ENCODE results near the gene SLC44A5. TPM values are rescaled to one million over a fixed set of nuclear protein-coding genes. Genes with fewer than 3 reads are reported as not detected.

Gene SLC44A5
- total and polyA plus RNA-seq, 10 of the 15 experiments (the other 5 are each of a cell fraction or from before 2014, with no cell fraction given) = 0.04 to 1.3 TPM; not detected in 8

DNA sequence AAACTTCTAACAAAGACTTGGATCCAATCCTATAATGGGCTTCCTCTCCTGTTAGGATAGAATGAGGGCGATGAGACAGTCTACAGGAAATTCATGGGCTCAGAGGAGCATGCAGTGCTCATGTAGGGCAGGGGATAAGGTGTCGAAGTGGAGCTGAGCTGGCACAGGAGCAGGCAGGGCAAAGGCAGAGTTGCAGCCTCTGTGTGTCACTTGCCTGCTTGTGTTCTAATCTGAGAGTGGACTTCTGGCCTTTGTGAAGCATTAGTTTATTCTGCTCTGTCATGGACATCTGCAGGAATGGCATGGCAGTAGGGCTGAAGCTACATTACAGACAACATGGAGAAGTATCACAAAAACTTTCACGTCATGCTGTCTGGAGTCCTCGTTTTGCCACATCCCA is 444.1 kb downstream of the SLC44A5 start:
- RAD21 ChIA-PET (ENCODE audit: unreplicated experiment) = no interaction called here
- 11% methylated on average over 4 of the region's 4 CpGs for WGBS (ENCODE audit: insufficient coverage, insufficient replicate concordance, low lambda C conversion rate, missing lambda C conversion rate)
- no peaks in the 10 kb centered on the region for H3K9me3 ChIP-seq (replicated peaks; ENCODE audit: control insufficient read depth, insufficient read depth, low read length)

DNA sequence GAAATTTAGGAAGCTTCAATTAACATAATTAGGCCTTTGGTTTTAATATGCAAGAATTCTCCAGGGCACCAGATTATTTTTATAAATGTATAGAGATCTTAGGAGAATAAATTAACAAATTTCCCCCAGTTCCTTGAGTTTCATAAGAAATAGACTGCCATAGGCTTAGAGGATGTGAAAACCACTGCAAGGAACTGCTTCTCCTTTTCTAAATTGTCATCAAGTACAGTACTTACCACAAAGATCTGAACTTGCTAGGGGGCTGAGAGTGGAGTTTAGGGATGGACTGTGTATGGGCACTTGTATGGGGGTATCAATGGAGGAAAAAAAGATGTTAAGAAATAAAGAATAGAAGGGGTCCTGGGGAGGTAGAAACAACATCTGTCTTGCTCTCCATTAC is 445.6 kb downstream of the SLC44A5 start:
- POLR2A ChIA-PET = no interaction called here
- Histone ChIP-seq H3K36me3 (ENCODE audit: control insufficient read depth in 2 of 2, insufficient read depth in 2 of 2, low read length in 1 of 2) (no peaks in the 10 kb centered on the region), H3K4me3 (no peak overlapping the region), H4K20me1 (ENCODE audit: control insufficient read depth, insufficient read depth) (no peaks in the 10 kb centered on the region), H3K4me2 (ENCODE audit: control insufficient read depth, insufficient read depth) (no peak overlapping the region), H3K9me3 (replicated peaks; ENCODE audit: control insufficient read depth, insufficient read depth, low read length) (no peaks in the 10 kb centered on the region), H3K27ac (ENCODE audit: control insufficient read depth, insufficient read depth) (no peak overlapping the region), H2AFZ (ENCODE audit: control insufficient read depth, low read depth, low read length) (no peak overlapping the region), H3K9ac (ENCODE audit: control insufficient read depth, insufficient read depth, low read length) (no peak overlapping the region), H3K79me2 (ENCODE audit: control insufficient read depth, insufficient read depth, low read length) (no peaks in the 10 kb centered on the region), H3K4me1 (ENCODE audit: control insufficient read depth, insufficient read depth, low read length) (no peaks in the 10 kb centered on the region), H3K27me3 (replicated peaks in 1 of 2; ENCODE audit: control insufficient read depth in 2 of 2, insufficient read depth in 2 of 2, low read length in 1 of 2) (no peaks in the 10 kb centered on the region)
- in situ Hi-C loops (cut with MboI) (no loop called here), intact Hi-C loops (cut with micrococcal nuclease; ENCODE audit: unreplicated experiment) (no loop called here)
- CTCF ChIA-PET = no interaction called here
- no peak for DNase-seq (ENCODE audit: low read depth, low spot score)
- RAD21 ChIA-PET (ENCODE audit: unreplicated experiment) = no interaction called here
- FAIRE-seq = no peak
- peak; percentile 65 for ATAC-seq
- peak; percentile 33 for TF ChIP-seq RUNX3 (IDR thresholded peaks at IDR 0.05; ENCODE audit: low read length)
- TF ChIP-seq SPI1 (IDR thresholded peaks at IDR 0.05; ENCODE audit: borderline replicate concordance, insufficient read depth, low read depth, low read length) = peak; percentile 59; the same call in 1 of the 2 replicates
- TF ChIP-seq FOS (IDR thresholded peaks at IDR 0.05; ENCODE audit: borderline replicate concordance, extremely low read depth, insufficient read length) = no peak
- TF ChIP-seq, protein P1, sequence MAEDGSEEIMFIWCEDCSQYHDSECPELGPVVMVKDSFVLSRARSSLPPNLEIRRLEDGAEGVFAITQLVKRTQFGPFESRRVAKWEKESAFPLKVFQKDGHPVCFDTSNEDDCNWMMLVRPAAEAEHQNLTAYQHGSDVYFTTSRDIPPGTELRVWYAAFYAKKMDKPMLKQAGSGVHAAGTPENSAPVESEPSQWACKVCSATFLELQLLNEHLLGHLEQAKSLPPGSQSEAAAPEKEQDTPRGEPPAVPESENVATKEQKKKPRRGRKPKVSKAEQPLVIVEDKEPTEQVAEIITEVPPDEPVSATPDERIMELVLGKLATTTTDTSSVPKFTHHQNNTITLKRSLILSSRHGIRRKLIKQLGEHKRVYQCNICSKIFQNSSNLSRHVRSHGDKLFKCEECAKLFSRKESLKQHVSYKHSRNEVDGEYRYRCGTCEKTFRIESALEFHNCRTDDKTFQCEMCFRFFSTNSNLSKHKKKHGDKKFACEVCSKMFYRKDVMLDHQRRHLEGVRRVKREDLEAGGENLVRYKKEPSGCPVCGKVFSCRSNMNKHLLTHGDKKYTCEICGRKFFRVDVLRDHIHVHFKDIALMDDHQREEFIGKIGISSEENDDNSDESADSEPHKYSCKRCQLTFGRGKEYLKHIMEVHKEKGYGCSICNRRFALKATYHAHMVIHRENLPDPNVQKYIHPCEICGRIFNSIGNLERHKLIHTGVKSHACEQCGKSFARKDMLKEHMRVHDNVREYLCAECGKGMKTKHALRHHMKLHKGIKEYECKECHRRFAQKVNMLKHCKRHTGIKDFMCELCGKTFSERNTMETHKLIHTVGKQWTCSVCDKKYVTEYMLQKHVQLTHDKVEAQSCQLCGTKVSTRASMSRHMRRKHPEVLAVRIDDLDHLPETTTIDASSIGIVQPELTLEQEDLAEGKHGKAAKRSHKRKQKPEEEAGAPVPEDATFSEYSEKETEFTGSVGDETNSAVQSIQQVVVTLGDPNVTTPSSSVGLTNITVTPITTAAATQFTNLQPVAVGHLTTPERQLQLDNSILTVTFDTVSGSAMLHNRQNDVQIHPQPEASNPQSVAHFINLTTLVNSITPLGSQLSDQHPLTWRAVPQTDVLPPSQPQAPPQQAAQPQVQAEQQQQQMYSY (CRISPR knock-in tag; IDR thresholded peaks at IDR 0.05) = no peak
- TF ChIP-seq, protein P2, sequence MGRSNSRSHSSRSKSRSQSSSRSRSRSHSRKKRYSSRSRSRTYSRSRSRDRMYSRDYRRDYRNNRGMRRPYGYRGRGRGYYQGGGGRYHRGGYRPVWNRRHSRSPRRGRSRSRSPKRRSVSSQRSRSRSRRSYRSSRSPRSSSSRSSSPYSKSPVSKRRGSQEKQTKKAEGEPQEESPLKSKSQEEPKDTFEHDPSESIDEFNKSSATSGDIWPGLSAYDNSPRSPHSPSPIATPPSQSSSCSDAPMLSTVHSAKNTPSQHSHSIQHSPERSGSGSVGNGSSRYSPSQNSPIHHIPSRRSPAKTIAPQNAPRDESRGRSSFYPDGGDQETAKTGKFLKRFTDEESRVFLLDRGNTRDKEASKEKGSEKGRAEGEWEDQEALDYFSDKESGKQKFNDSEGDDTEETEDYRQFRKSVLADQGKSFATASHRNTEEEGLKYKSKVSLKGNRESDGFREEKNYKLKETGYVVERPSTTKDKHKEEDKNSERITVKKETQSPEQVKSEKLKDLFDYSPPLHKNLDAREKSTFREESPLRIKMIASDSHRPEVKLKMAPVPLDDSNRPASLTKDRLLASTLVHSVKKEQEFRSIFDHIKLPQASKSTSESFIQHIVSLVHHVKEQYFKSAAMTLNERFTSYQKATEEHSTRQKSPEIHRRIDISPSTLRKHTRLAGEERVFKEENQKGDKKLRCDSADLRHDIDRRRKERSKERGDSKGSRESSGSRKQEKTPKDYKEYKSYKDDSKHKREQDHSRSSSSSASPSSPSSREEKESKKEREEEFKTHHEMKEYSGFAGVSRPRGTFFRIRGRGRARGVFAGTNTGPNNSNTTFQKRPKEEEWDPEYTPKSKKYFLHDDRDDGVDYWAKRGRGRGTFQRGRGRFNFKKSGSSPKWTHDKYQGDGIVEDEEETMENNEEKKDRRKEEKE (IDR thresholded peaks at IDR 0.05) = no peak
- SMC1A ChIA-PET (ENCODE audit: uncharacterized antibody, unreplicated experiment) = interaction anchor here (0.7 kb wide), 1 partner anchor 11 kb away, joined by 3 read pairs; no protein-coding TSS in a partner anchor
- no TSS peak for BruUV-seq (replicated peaks)

More for the DNA sequence above, 444.1 kb downstream of the SLC44A5 start:
- H3K79me2 ChIP-seq (ENCODE audit: control insufficient read depth, insufficient read depth, low read length) = no peaks in the 10 kb centered on the region
- no peaks in the 10 kb centered on the region for H4K20me1 ChIP-seq (ENCODE audit: control insufficient read depth, insufficient read depth)
- CTCF ChIA-PET = no interaction called here
- no peak overlapping the region for H3K4me2 ChIP-seq (ENCODE audit: control insufficient read depth, insufficient read depth)
- intact Hi-C loops (cut with micrococcal nuclease; ENCODE audit: unreplicated experiment) (no loop called here), in situ Hi-C loops (cut with MboI) (no loop called here)
- H3K36me3 ChIP-seq (ENCODE audit: control insufficient read depth in 2 of 2, insufficient read depth in 2 of 2, low read length in 1 of 2) = no peaks in the 10 kb centered on the region
- BruUV-seq (replicated peaks) = no TSS peak
- FAIRE-seq (no peak), ATAC-seq (no peak), DNase-seq (ENCODE audit: low read depth, low spot score) (no peak)
- H3K27ac ChIP-seq (ENCODE audit: control insufficient read depth, insufficient read depth) = no peak overlapping the region
- no peak for TF ChIP-seq CHD1 (IDR thresholded peaks at IDR 0.05; ENCODE audit: low read depth, low read length)
- no peak for TF ChIP-seq EP300 (IDR thresholded peaks at IDR 0.05; ENCODE audit: borderline replicate concordance in 1 of 2, control insufficient read depth in 1 of 2, low read depth in 2 of 2, low read length in 2 of 2)
- no peak for TF ChIP-seq HDAC6 (IDR thresholded peaks at IDR 0.05; ENCODE audit: unreplicated experiment)
- no peak overlapping the region for H3K9ac ChIP-seq (ENCODE audit: control insufficient read depth, insufficient read depth, low read length)
- no peak overlapping the region for H3K4me3 ChIP-seq
- SMC1A ChIA-PET (ENCODE audit: uncharacterized antibody, unreplicated experiment) = no interaction called here
- POLR2A ChIA-PET = no interaction called here
- no peaks in the 10 kb centered on the region for H3K27me3 ChIP-seq (replicated peaks in 1 of 2; ENCODE audit: control insufficient read depth in 2 of 2, insufficient read depth in 2 of 2, low read length in 1 of 2)
- H3K4me1 ChIP-seq (ENCODE audit: control insufficient read depth, insufficient read depth, low read length) = no peaks in the 10 kb centered on the region
- H2AFZ ChIP-seq (ENCODE audit: control insufficient read depth, low read depth, low read length) = no peak overlapping the region

All from GM12878 (cell line).